DOHH2 (cell line): Measurements from ENCODE around the gene PPP1R13B.

ENCODE experiments used
- CTCF ChIP-seq: fragments of 200-600 bp; sonication (generic); IDR thresholded peaks from one replicate; pipeline ENCODE4 v1.5.1; 2014; ENCODE audit warnings: antibody characterized with exemption, mild to moderate bottlenecking, low read depth, low read length; ENCODE audit not compliant: poor library complexity, severe bottlenecking
- EZH2phosphoT487 ChIP-seq: fragments of 200-600 bp; sonication (generic); IDR thresholded peaks from 2 replicates; pipeline ENCODE4 v1.6.1; 2017; ENCODE audit warnings: borderline replicate concordance, mild to moderate bottlenecking, antibody characterized with exemption, low read length, moderate library complexity, mixed read lengths

- TF ChIP-seq CTCF (no peak), EZH2phosphoT487 (no peak)
These were observed 34.2 kb upstream of the PPP1R13B start for GRCh38 chr14:103881268-103882201.
